ENCODE measurements around the gene WDR49. TPM values are rescaled to one million over a fixed set of nuclear protein-coding genes. Genes with fewer than 3 reads are reported as not detected.

WDR49 gene
- total RNA-seq, 1 donor from 2014 or later = 1.1 TPM

GRCh38 chr3:167575000-167575600 lies 78.6 kb downstream of the WDR49 start:
- Histone ChIP-seq H3K4me3 (ENCODE audit: low read depth, low read length) (no peak overlapping the region), H3K27me3 (ENCODE audit: control insufficient read depth, insufficient read depth, low read length) (no peaks in the 10 kb centered on the region), H3K36me3 (ENCODE audit: control insufficient read depth, insufficient read depth, low read length) (no peaks in the 10 kb centered on the region)
- DNase-seq (ENCODE audit: low read depth) (no peak), FAIRE-seq (no peak)
- TF ChIP-seq CTCF (IDR thresholded peaks at IDR 0.05; ENCODE audit: insufficient read depth, low read length, severe bottlenecking) = no peak

- DNase-seq (ENCODE audit: low read depth) (no peak), FAIRE-seq (no peak)
- Histone ChIP-seq H3K27me3 (ENCODE audit: control insufficient read depth, insufficient read depth, low read length) (no peaks in the 10 kb centered on the region), H3K4me3 (ENCODE audit: low read depth, low read length) (no peak overlapping the region), H3K36me3 (ENCODE audit: control insufficient read depth, insufficient read depth, low read length) (no peaks in the 10 kb centered on the region)
- TF ChIP-seq CTCF (IDR thresholded peaks at IDR 0.05; ENCODE audit: insufficient read depth, low read length, severe bottlenecking) = no peak
These were observed 80.8 kb downstream of the WDR49 start for GRCh38 chr3:167572991-167573390.

GRCh38 chr3:167568634-167569033 lies 85.1 kb downstream of the WDR49 start:
- FAIRE-seq = no peak

GRCh38 chr3:167565489-167565888 lies 88.3 kb downstream of the WDR49 start:
- H3K36me3 ChIP-seq (ENCODE audit: control insufficient read depth, insufficient read depth, low read length) = no peaks in the 10 kb centered on the region
- no peak overlapping the region for H3K4me3 ChIP-seq (ENCODE audit: low read depth, low read length)
- no peak for DNase-seq (ENCODE audit: low read depth)
- no peak for TF ChIP-seq CTCF (IDR thresholded peaks at IDR 0.05; ENCODE audit: insufficient read depth, low read length, severe bottlenecking)
- no peak for FAIRE-seq
- no peaks in the 10 kb centered on the region for H3K27me3 ChIP-seq (ENCODE audit: control insufficient read depth, insufficient read depth, low read length)

More at GRCh38 chr3:167568634-167569033, 85.1 kb downstream of the WDR49 start:
- Histone ChIP-seq H3K4me3 (ENCODE audit: low read depth, low read length) (no peak overlapping the region), H3K36me3 (ENCODE audit: control insufficient read depth, insufficient read depth, low read length) (no peaks in the 10 kb centered on the region), H3K27me3 (ENCODE audit: control insufficient read depth, insufficient read depth, low read length) (no peaks in the 10 kb centered on the region)
- no peak for TF ChIP-seq CTCF (IDR thresholded peaks at IDR 0.05; ENCODE audit: insufficient read depth, low read length, severe bottlenecking)
- DNase-seq (ENCODE audit: low read depth) = no peak

- Histone ChIP-seq H3K27me3 (ENCODE audit: control insufficient read depth, insufficient read depth, low read length) (no peaks in the 10 kb centered on the region), H3K36me3 (ENCODE audit: control insufficient read depth, insufficient read depth, low read length) (no peaks in the 10 kb centered on the region), H3K4me3 (ENCODE audit: low read depth, low read length) (no peak overlapping the region)
- FAIRE-seq = no peak
- TF ChIP-seq CTCF (IDR thresholded peaks at IDR 0.05; ENCODE audit: insufficient read depth, low read length, severe bottlenecking) = no peak
- no peak for DNase-seq (ENCODE audit: low read depth)
These were observed 89.1 kb downstream of the WDR49 start for GRCh38 chr3:167564612-167565011.

GRCh38 chr3:167559924-167560323 lies 93.8 kb downstream of the WDR49 start:
- no peaks in the 10 kb centered on the region for H3K36me3 ChIP-seq (ENCODE audit: control insufficient read depth, insufficient read depth, low read length)
- TF ChIP-seq CTCF (IDR thresholded peaks at IDR 0.05; ENCODE audit: insufficient read depth, low read length, severe bottlenecking) = no peak
- DNase-seq (ENCODE audit: low read depth) (no peak), FAIRE-seq (no peak)
- H3K4me3 ChIP-seq (ENCODE audit: low read depth, low read length) = no peak overlapping the region
- H3K27me3 ChIP-seq (ENCODE audit: control insufficient read depth, insufficient read depth, low read length) = no peaks in the 10 kb centered on the region

All from bronchial epithelial cell (primary cell).